ENCODE measurements around the gene FAM53B. TPM values are rescaled to one million over a fixed set of nuclear protein-coding genes. Genes with fewer than 3 reads are reported as not detected.
A peak's percentile ranks its signal among the peaks of the same experiment; 100 is the strongest.

Gene FAM53B
- total RNA-seq, 6 experiments from 2014 or later: 4.4 to 10.8 (median 4.8) TPM

GRCh38 chr10:124738441-124738840, 5.7 kb downstream of the FAM53B start:
- H3K9me3 ChIP-seq: no peaks in the 10 kb centered on the region
- no peak overlapping the region for H3K4me3 ChIP-seq
- TF ChIP-seq CTCF (IDR thresholded peaks at IDR 0.05) (no peak), POLR2A (IDR thresholded peaks at IDR 0.05) (no peak)
- H3K4me1 ChIP-seq: peaks cover 0 to 63% (median 30%) of the 10 kb centered on the region in 4 donors
- H3K27me3 ChIP-seq: no peaks in the 10 kb centered on the region
- intact Hi-C loops (cut with DNase I): loop anchor here in 1 of 2 donors (10.0 kb wide), 1 partner anchor 114 kb away; no protein-coding TSS in a partner anchor
- H3K27ac ChIP-seq: no peak overlapping the region
- H3K36me3 ChIP-seq: no peaks in the 10 kb centered on the region
- 81% methylated on average over 5 of the region's 6 CpGs for WGBS (ENCODE audit: insufficient coverage, low coverage, low lambda C conversion rate, missing lambda C conversion rate)
- DNase-seq (no peak), ATAC-seq (no peak)

GRCh38 chr10:124737708-124738107, 6.5 kb downstream of the FAM53B start:
- no peak for TF ChIP-seq CTCF (IDR thresholded peaks at IDR 0.05)
- no peak for TF ChIP-seq POLR2A (IDR thresholded peaks at IDR 0.05)
- Histone ChIP-seq H3K9me3 (no peaks in the 10 kb centered on the region), H3K36me3 (no peaks in the 10 kb centered on the region), H3K27me3 (no peaks in the 10 kb centered on the region), H3K27ac (peak overlapping the region in 1 of 3 donors; percentile 52), H3K4me3 (no peak overlapping the region), H3K4me1 (peaks cover 0 to 63% (median 30%) of the 10 kb centered on the region in 4 donors)
- WGBS (ENCODE audit: insufficient coverage, low coverage, low lambda C conversion rate, missing lambda C conversion rate): 17% methylated on average over 1 of the region's 2 CpGs
- intact Hi-C loops (cut with DNase I): loop anchor here in 1 of 2 donors (10.0 kb wide), 1 partner anchor 113 kb away; no protein-coding TSS in a partner anchor
- DNase-seq (no peak), ATAC-seq (no peak)

- DNase-seq (no peak), ATAC-seq (no peak)
- Histone ChIP-seq H3K4me3 (no peak overlapping the region), H3K36me3 (no peaks in the 10 kb centered on the region), H3K27ac (peak overlapping the region in 1 of 3 donors; percentile 52), H3K4me1 (peaks cover 0 to 62% (median 30%) of the 10 kb centered on the region in 4 donors), H3K9me3 (no peaks in the 10 kb centered on the region), H3K27me3 (no peaks in the 10 kb centered on the region)
- TF ChIP-seq POLR2A (IDR thresholded peaks at IDR 0.05): no peak
- TF ChIP-seq CTCF (IDR thresholded peaks at IDR 0.05): no peak
- WGBS (ENCODE audit: insufficient coverage, low coverage, low lambda C conversion rate, missing lambda C conversion rate): 28% methylated on average over 5 of the region's 7 CpGs
- intact Hi-C loops (cut with DNase I): loop anchor here in 1 of 2 donors (10.0 kb wide), 1 partner anchor 112 kb away; no protein-coding TSS in a partner anchor
Observed at GRCh38 chr10:124737221-124737620, 7.0 kb downstream of the FAM53B start.

- DNase-seq (peak; percentile 86 to 94 (median 91)), ATAC-seq (peak; percentile 83 to 86 (median 84))
- Histone ChIP-seq H3K27me3 (no peaks in the 10 kb centered on the region), H3K27ac (peak overlapping the region in 2 of 3 donors; percentile 32 to 52), H3K4me1 (peaks cover 0 to 55% (median 30%) of the 10 kb centered on the region in 4 donors), H3K9me3 (no peaks in the 10 kb centered on the region), H3K4me3 (no peak overlapping the region), H3K36me3 (no peaks in the 10 kb centered on the region)
- WGBS (ENCODE audit: insufficient coverage, low coverage, low lambda C conversion rate, missing lambda C conversion rate): 19% methylated on average over 4 of the region's 11 CpGs
- intact Hi-C loops (cut with DNase I): loop anchor here in 1 of 2 donors (10.0 kb wide), 1 partner anchor 112 kb away; no protein-coding TSS in a partner anchor
- TF ChIP-seq CTCF (IDR thresholded peaks at IDR 0.05) (peak in 1 of 4 donors; percentile 13), POLR2A (IDR thresholded peaks at IDR 0.05) (no peak)
Observed at GRCh38 chr10:124736491-124737136, 7.6 kb downstream of the FAM53B start.
